SK-N-SH treated with all-trans-retinoic acid at 6 μM for 48 hours (cell line): ENCODE results near the gene SPAG7.

Source experiments
- ATAC-seq: fragments of 200-7000 bp; cut with Tn5 transposase; 3 replicates; pipeline ENCODE4 v1.9.1; 2020; ENCODE audit warnings: mild to moderate bottlenecking, moderate library complexity
- ARNTL ChIP-seq: fragments of 450-650 bp; formaldehyde crosslinking; IDR thresholded peaks from 2 replicates; pipeline ENCODE4 v1.5.0; 2020; ENCODE audit warnings: low read depth, mild to moderate bottlenecking, moderate library complexity, borderline replicate concordance
- BACH2 ChIP-seq: fragments of 250-450 bp; sonication (Bioruptor Pico); IDR thresholded peaks from 2 replicates; pipeline ENCODE4 v1.9.0; 2021; ENCODE audit warnings: mild to moderate bottlenecking, borderline replicate concordance
- CREB5 ChIP-seq: fragments of 250-450 bp; sonication (Bioruptor Pico); IDR thresholded peaks from 2 replicates; pipeline ENCODE4 v1.5.1; 2020; ENCODE audit warnings: low read depth, mild to moderate bottlenecking, moderate library complexity
- CSDC2 ChIP-seq: fragments of 250-450 bp; sonication (Bioruptor Pico); IDR thresholded peaks from 2 replicates; pipeline ENCODE4 v1.5.0; 2020; ENCODE audit warnings: mild to moderate bottlenecking, moderate library complexity
- CSRNP3 ChIP-seq: fragments of 250-450 bp; sonication (Bioruptor Pico); IDR thresholded peaks from 2 replicates; pipeline ENCODE4 v1.5.1; 2021; ENCODE audit warnings: mild to moderate bottlenecking, moderate library complexity
- ESRRG ChIP-seq: fragments of 250-450 bp; sonication (Bioruptor Pico); IDR thresholded peaks from 2 replicates; pipeline ENCODE4 v1.6.1; 2021; ENCODE audit warnings: mild to moderate bottlenecking
- GLIS3 ChIP-seq: fragments of 250-450 bp; sonication (Bioruptor Pico); IDR thresholded peaks from 2 replicates; pipeline ENCODE4 v1.5.0; 2020; ENCODE audit warnings: mild to moderate bottlenecking, moderate library complexity
- ISL1 ChIP-seq: fragments of 250-450 bp; sonication (Bioruptor Pico); IDR thresholded peaks from 2 replicates; pipeline ENCODE4 v2.1.2; 2022; ENCODE audit warnings: mild to moderate bottlenecking, moderate library complexity
- PATZ1 ChIP-seq: fragments of 250-450 bp; sonication (Bioruptor Pico); IDR thresholded peaks from 2 replicates; pipeline ENCODE4 v1.8.0; 2020; ENCODE audit warnings: mild to moderate bottlenecking, moderate library complexity, borderline replicate concordance
- POU6F1 ChIP-seq: fragments of 250-450 bp; sonication (Bioruptor Pico); IDR thresholded peaks from 2 replicates; pipeline ENCODE4 v1.8.0; 2021; ENCODE audit warnings: low read depth, mild to moderate bottlenecking, moderate library complexity, borderline replicate concordance
- RARB ChIP-seq: fragments of 250-450 bp; sonication (Bioruptor Pico); IDR thresholded peaks from 2 replicates; pipeline ENCODE4 v1.8.0; 2021; ENCODE audit warnings: mild to moderate bottlenecking, moderate library complexity
- SNAI2 ChIP-seq: fragments of 250-450 bp; sonication (Bioruptor Pico); IDR thresholded peaks from 2 replicates; pipeline ENCODE4 v1.5.0; 2020; ENCODE audit warnings: mild to moderate bottlenecking, moderate library complexity
- TOX ChIP-seq: fragments of 250-450 bp; sonication (Bioruptor Pico); IDR thresholded peaks from 2 replicates; pipeline ENCODE4 v1.8.0; 2021; ENCODE audit warnings: mild to moderate bottlenecking, moderate library complexity, borderline replicate concordance
- TSHZ2 ChIP-seq: fragments of 250-450 bp; sonication (Bioruptor Pico); IDR thresholded peaks from 2 replicates; pipeline ENCODE4 v1.5.0; 2020; ENCODE audit warnings: mild to moderate bottlenecking, moderate library complexity
- ZC3H10 ChIP-seq: fragments of 250-450 bp; sonication (Bioruptor Pico); IDR thresholded peaks from 2 replicates; pipeline ENCODE4 v1.5.1; 2021; ENCODE audit warnings: mild to moderate bottlenecking, moderate library complexity
- ZFP30 ChIP-seq: fragments of 450-650 bp; formaldehyde crosslinking; IDR thresholded peaks from 2 replicates; pipeline ENCODE4 v1.5.0; 2022; ENCODE audit warnings: mild to moderate bottlenecking, moderate library complexity
- ZNF70 ChIP-seq: fragments of 450-650 bp; formaldehyde crosslinking; IDR thresholded peaks from 2 replicates; pipeline ENCODE4 v1.5.0; 2020; ENCODE audit warnings: mild to moderate bottlenecking, moderate library complexity
- ZNF8 ChIP-seq: fragments of 450-650 bp; formaldehyde crosslinking; IDR thresholded peaks from 2 replicates; pipeline ENCODE4 v1.5.0; 2020; ENCODE audit warnings: mild to moderate bottlenecking, moderate library complexity

SPAG7 gene

GRCh38 chr17:4958102-4958501 lies 9.5 kb downstream of the SPAG7 start:
- no peak for TF ChIP-seq POU6F1
- TF ChIP-seq GLIS3 = no peak
- TF ChIP-seq CSDC2 (CRISPR knock-in tag) = no peak
- ATAC-seq = no peak

- ATAC-seq = no peak
- no peak for TF ChIP-seq BACH2 (CRISPR knock-in tag)
- TF ChIP-seq SNAI2 (CRISPR knock-in tag) = no peak
- TF ChIP-seq CSRNP3 (CRISPR knock-in tag) = no peak
- no peak for TF ChIP-seq TOX (CRISPR knock-in tag)
- no peak for TF ChIP-seq RARB
- TF ChIP-seq PATZ1 = no peak
- TF ChIP-seq CREB5 = no peak
- TF ChIP-seq ZFP30 (CRISPR knock-in tag) = no peak
- no peak for TF ChIP-seq ISL1 (CRISPR knock-in tag)
- TF ChIP-seq ZC3H10 (CRISPR knock-in tag) = no peak
- TF ChIP-seq ARNTL (CRISPR knock-in tag) = no peak
Measured at GRCh38 chr17:4956493-4957061, 11.0 kb downstream of the SPAG7 start.

- TF ChIP-seq ZNF70 (CRISPR knock-in tag) (no peak), TOX (CRISPR knock-in tag) (no peak), PATZ1 (no peak), TSHZ2 (no peak), ZNF8 (CRISPR knock-in tag) (no peak), ZFP30 (CRISPR knock-in tag) (no peak), ESRRG (CRISPR knock-in tag) (no peak), SNAI2 (CRISPR knock-in tag) (no peak), CSDC2 (CRISPR knock-in tag) (no peak)
- ATAC-seq = no peak
Measured at GRCh38 chr17:4955091-4955490, 12.5 kb downstream of the SPAG7 start.
